Caco-2 (cell line): ENCODE results near the gene RPL11. TPM values are rescaled to one million over a fixed set of nuclear protein-coding genes. Genes with fewer than 3 reads are reported as not detected.

Experiments
- BruUV-seq: library from RNA; stranded (reverse); fragments of 400-500 nt; replicated peaks from 2 replicates; lab custom pipeline; 2021; lab: Mats Ljungman, UMichigan
- CTCF ChIA-PET: fragments of 300-600 bp; sonication (Branson Sonifier 250); formaldehyde crosslinking; loops from one replicate; lab custom pipeline; 2022; ENCODE audit warnings: antibody characterized with exemption; lab: Charles Lee
- POLR2A ChIA-PET: fragments of 300-600 bp; sonication (Branson Sonifier 250); formaldehyde crosslinking; loops from one replicate; lab custom pipeline; 2022; ENCODE audit warnings: antibody characterized with exemption; lab: Charles Lee
- DNase-seq, 2 experiments: peaks; one replicate each; pipeline versions ENCODE4 v3.0.0 to v3.0.0-alpha.2; 2020 to 2022
- H3K27me3 ChIP-seq: replicated peaks from 2 replicates; pipeline ENCODE4 v1.6.0; 2011; ENCODE audit warnings: low read length; ENCODE audit not compliant: control insufficient read depth, insufficient read depth
- H3K36me3 ChIP-seq: 2 replicates; pipeline ENCODE4 v1.5.1; 2011; ENCODE audit warnings: low read length; ENCODE audit not compliant: control insufficient read depth, insufficient read depth
- H3K4me1 ChIP-seq: fragments of 250-450 bp; sonication (Bioruptor Pico); 2 replicates; pipeline ENCODE4 v1.5.1; 2020; ENCODE audit warnings: mild to moderate bottlenecking
- H3K4me3 ChIP-seq: 2 replicates; pipeline ENCODE4 v1.5.1; 2011; ENCODE audit warnings: low read depth, mild to moderate bottlenecking, control low read depth, low read length
- H3K9me3 ChIP-seq: fragments of 250-450 bp; sonication (Bioruptor Pico); 2 replicates; pipeline ENCODE4 v1.5.1; 2020; ENCODE audit warnings: mild to moderate bottlenecking, moderate library complexity
- H3K27ac Mint-ChIP-seq: one replicate; pipeline ENCODE4 v1.8.0; 2022; ENCODE audit warnings: mixed read lengths; ENCODE audit not compliant: unreplicated experiment
- H3K27me3 Mint-ChIP-seq: one replicate; pipeline ENCODE4 v1.8.0; 2022; ENCODE audit warnings: mixed read lengths; ENCODE audit not compliant: insufficient read depth, unreplicated experiment
- H3K36me3 Mint-ChIP-seq: one replicate; pipeline ENCODE4 v1.8.0; 2022; ENCODE audit warnings: mild to moderate bottlenecking, mixed read lengths; ENCODE audit not compliant: insufficient read depth, unreplicated experiment
- H3K4me1 Mint-ChIP-seq: one replicate; pipeline ENCODE4 v1.8.0; 2022; ENCODE audit warnings: low read depth, mixed read lengths; ENCODE audit not compliant: unreplicated experiment
- H3K4me3 Mint-ChIP-seq: one replicate; pipeline ENCODE4 v1.8.0; 2022; ENCODE audit warnings: mild to moderate bottlenecking, moderate library complexity, mixed read lengths; ENCODE audit not compliant: unreplicated experiment
- H3K9me3 Mint-ChIP-seq: one replicate; pipeline ENCODE4 v1.8.0; 2022; ENCODE audit warnings: mixed read lengths; ENCODE audit not compliant: unreplicated experiment
- CTCF ChIP-seq, 2 experiments: fragments of 200-600 bp in 1 of 2; IDR thresholded peaks; 1 replicate in 1 of 2; 2 replicates in 1 of 2; pipeline versions ENCODE4 v1.5.1 to v1.8.0; 2011 to 2022; ENCODE audit warnings: antibody characterized with exemption in 1 of 2, control low read depth in 1 of 2, inconsistent platforms in 1 of 2, low read depth in 1 of 2, low read length in 1 of 2, mild to moderate bottlenecking in 1 of 2, moderate library complexity in 1 of 2; ENCODE audit not compliant: insufficient read depth in 1 of 2, severe bottlenecking in 1 of 2, unreplicated experiment in 1 of 2
- intact Hi-C: fragments of 100-400 bp; cut with micrococcal nuclease; formaldehyde crosslinking; loops from one replicate; pipeline ENCODE4 v1.10.0; 2022; ENCODE audit not compliant: unreplicated experiment
- total RNA-seq: library from RNA; stranded (reverse); gene quantifications from 2 replicates; pipeline ENCODE4 v1.2.3, GENCODE V29; 2022

The RPL11 gene
- total RNA-seq, 1 experiment from 2014 or later, result 1,040 TPM

GRCh38 chr1:23667411-23667810 is 24.2 kb upstream of the RPL11 start:
- BruUV-seq, result no TSS peak
- intact Hi-C loops, result no loop called here
- H3K27me3 Mint-ChIP-seq, result peaks cover 6% of the 10 kb centered on the region
- no peaks in the 10 kb centered on the region for H3K4me1 Mint-ChIP-seq
- no peaks in the 10 kb centered on the region for H3K36me3 Mint-ChIP-seq
- ChIA-PET POLR2A (no interaction called here), CTCF (no interaction called here)
- no peaks in the 10 kb centered on the region for H3K27me3 ChIP-seq
- H3K9me3 Mint-ChIP-seq, result no peaks in the 10 kb centered on the region
- no peaks in the 10 kb centered on the region for H3K36me3 ChIP-seq
- no peak overlapping the region for H3K27ac Mint-ChIP-seq
- 0 out of 2 replicates have a peak, but pooled peaks cover 4% of the 10 kb centered on the region for H3K4me1 ChIP-seq
- peak in 1 of 2 experiments; percentile 5 for DNase-seq
- no peak overlapping the region for H3K4me3 ChIP-seq
- no peak overlapping the region for H3K4me3 Mint-ChIP-seq
- TF ChIP-seq CTCF (IDR thresholded peaks at IDR 0.05; ENCODE audit: insufficient read depth in 1 of 2, low read depth in 1 of 2, low read length in 1 of 2, severe bottlenecking in 1 of 2, unreplicated experiment in 1 of 2), result no peak
- H3K9me3 ChIP-seq, result no peaks in the 10 kb centered on the region

GRCh38 chr1:23670709-23671108 is 20.9 kb upstream of the RPL11 start:
- no peaks in the 10 kb centered on the region for H3K36me3 Mint-ChIP-seq
- Histone ChIP-seq H3K4me1 (0 out of 2 replicates have a peak, but pooled peaks cover 4% of the 10 kb centered on the region), H3K36me3 (no peaks in the 10 kb centered on the region), H3K4me3 (no peak overlapping the region), H3K27me3 (no peaks in the 10 kb centered on the region), H3K9me3 (no peaks in the 10 kb centered on the region)
- H3K4me1 Mint-ChIP-seq, result no peaks in the 10 kb centered on the region
- TF ChIP-seq CTCF (IDR thresholded peaks at IDR 0.05; ENCODE audit: insufficient read depth in 1 of 2, low read depth in 1 of 2, low read length in 1 of 2, severe bottlenecking in 1 of 2, unreplicated experiment in 1 of 2), result no peak
- BruUV-seq, result no TSS peak
- H3K27me3 Mint-ChIP-seq, result peaks cover 6% of the 10 kb centered on the region
- CTCF ChIA-PET, result no interaction called here
- no peak for DNase-seq
- no peak overlapping the region for H3K4me3 Mint-ChIP-seq
- intact Hi-C loops, result no loop called here
- H3K9me3 Mint-ChIP-seq, result no peaks in the 10 kb centered on the region
- no peak overlapping the region for H3K27ac Mint-ChIP-seq
- POLR2A ChIA-PET, result no interaction called here

- intact Hi-C loops, result no loop called here
Observed at GRCh38 chr1:23673086-23673813, 18.4 kb upstream of the RPL11 start.

More at GRCh38 chr1:23673086-23673813, 18.4 kb upstream of the RPL11 start:
- Mint-ChIP-seq H3K27me3 (peaks cover 6% of the 10 kb centered on the region), H3K4me3 (no peak overlapping the region), H3K9me3 (no peaks in the 10 kb centered on the region), H3K4me1 (no peaks in the 10 kb centered on the region), H3K27ac (no peak overlapping the region), H3K36me3 (no peaks in the 10 kb centered on the region)
- Histone ChIP-seq H3K4me3 (no peak overlapping the region), H3K36me3 (no peaks in the 10 kb centered on the region), H3K4me1 (no peaks in the 10 kb centered on the region), H3K27me3 (no peaks in the 10 kb centered on the region), H3K9me3 (no peaks in the 10 kb centered on the region)
- TF ChIP-seq CTCF (IDR thresholded peaks at IDR 0.05; ENCODE audit: insufficient read depth in 1 of 2, low read depth in 1 of 2, low read length in 1 of 2, severe bottlenecking in 1 of 2, unreplicated experiment in 1 of 2), result no peak
- POLR2A ChIA-PET, result no interaction called here
- CTCF ChIA-PET, result interaction anchor here (0.6 to 0.7 kb wide), 3 partner anchors 39 to 96 kb away, joined by 3 to 11 read pairs (median 4); partner anchors contain the start of gene ELOA
- BruUV-seq, result no TSS peak
- DNase-seq, result peak; percentile 56 to 67
